Stimulated activated CD4-positive, alpha-beta T cell treated with anti-CD3 and anti-CD28 coated beads, Interleukin-15, amount 100 ng/mL, for 48 hours (primary cell): ENCODE measurements around the gene B3GNT7.
"Not testable (repeated sequence)": the region's sequence is repeated elsewhere in the genome, so short reads cannot be mapped to it uniquely, and the experiment has no call there.

ENCODE experiments used
- DNase-seq, 2 donors: peaks; one replicate each; pipeline ENCODE4 v3.0.0-alpha.2; 2020; ENCODE audit warnings: low read depth in 2 of 2

The B3GNT7 gene

DNA sequence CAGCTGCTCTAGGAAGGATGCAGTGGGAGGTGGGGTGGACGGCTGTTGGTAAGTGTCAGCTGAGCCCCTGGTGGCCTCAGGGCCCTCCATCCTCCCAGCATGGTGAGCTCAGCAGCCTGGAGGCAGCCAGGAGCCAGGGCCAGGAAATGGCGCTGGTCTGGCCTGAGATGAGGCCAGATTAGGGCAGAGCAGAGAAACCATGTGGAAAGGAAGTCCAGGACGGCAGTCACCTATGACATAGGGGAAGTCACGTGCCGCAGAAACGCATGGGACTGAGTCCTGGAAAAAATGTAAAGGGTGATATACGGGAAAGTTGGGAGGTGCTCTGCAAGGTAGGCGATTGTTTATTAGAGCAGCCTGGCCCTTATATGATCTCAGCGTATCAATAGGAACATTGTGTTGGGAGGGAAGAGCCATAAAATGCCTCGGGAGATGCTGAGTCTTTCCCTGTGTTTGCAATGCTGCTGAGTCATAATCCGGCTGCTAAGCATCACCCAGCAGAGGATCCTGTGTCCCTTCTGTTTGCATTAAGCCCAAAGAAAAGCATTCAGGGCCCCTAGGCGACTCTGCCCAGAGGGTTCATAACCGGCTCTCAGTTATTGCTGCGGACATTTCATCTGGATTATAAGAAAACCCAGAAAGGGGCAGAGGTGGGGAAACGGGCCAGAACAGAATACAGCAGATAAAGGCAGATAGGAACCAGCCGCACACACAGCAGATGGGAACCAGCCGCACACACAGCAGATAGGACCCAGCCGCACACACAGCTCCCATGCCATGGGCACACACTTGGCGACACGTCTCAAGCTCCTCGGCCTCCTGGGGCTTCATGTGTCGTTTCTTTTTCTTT lies 30.3 kb upstream of the B3GNT7 start:
- no peak for DNase-seq

GRCh38 chr2:231367178-231367577 lies 28.3 kb upstream of the B3GNT7 start:
- no peak for DNase-seq

- DNase-seq: no peak
Observed at GRCh38 chr2:231369580-231370428, 25.7 kb upstream of the B3GNT7 start.

DNA sequence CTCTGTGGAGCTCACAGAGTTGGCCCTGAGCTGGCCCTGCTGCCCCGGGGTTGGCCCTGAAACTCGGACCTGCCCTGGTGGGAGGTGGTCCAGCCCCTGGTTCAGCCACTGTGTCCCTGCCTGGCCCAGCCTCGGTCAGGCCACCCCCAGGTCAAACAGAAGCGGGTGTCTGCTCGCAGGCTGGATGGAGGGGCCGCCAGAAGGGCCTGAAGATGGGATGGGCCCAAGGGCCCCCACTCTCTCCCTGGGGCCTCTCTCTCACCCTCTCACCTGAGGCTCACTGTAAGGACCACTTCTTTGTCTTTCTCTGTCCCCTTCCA lies 25.1 kb upstream of the B3GNT7 start:
- DNase-seq: no peak

GRCh38 chr2:231370749-231371429 lies 24.6 kb upstream of the B3GNT7 start:
- DNase-seq: no peak

DNA sequence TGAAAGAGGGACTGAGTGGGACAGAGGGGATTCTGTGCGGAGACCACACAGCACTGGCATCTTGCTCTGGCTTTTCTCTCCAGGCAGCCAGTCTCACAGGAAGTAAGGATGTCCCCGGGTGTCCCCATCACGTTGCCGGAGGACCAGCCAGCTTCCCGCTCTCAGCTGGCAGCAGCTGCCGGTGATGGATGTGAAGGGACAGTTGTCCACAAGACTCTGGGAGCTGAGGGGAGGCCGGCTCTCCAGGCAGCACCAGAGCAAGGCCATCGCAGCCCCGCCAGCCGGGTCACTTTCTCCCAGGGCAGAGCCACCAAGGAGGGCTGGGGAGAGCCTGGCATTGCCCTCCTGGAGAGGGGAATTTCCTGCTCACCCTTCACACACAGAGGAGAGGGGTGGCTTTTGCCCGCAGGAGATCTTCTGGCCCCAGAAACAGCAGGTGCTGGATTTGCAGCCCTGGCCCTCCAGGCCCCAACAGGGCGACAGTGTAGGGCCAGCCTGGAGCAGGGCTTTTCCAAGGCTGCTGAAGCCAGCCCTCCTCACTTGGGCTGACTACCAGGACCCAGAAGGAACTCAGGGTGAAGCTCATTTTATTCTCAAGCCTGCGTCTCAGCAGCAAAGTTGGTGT lies 24.0 kb upstream of the B3GNT7 start:
- DNase-seq: no peak

DNA sequence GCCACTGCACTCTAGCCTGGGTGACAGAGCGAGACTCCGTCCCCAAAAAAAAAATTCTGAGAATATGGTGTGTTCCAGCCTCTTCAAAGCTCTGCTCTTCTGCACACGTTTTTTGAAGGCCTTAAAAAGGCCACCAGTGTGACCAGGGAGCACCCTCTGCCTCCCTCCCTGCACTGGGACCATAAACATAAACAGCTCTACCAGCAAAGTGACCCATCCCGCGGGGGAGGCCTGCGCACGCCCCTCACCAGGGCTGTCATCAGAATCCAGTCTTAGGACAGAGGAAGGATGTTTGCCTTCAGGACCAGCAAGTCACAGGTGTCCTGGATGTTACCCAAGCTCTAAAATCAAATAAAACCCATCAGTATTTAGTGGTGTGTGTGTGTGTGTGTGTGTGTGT lies 23.2 kb upstream of the B3GNT7 start:
- no peak for DNase-seq

- no peak for DNase-seq
Observed at GRCh38 chr2:231373184-231373583, 22.3 kb upstream of the B3GNT7 start.

GRCh38 chr2:231373786-231374349 lies 21.6 kb upstream of the B3GNT7 start:
- DNase-seq: no peak

GRCh38 chr2:231374771-231375170 lies 20.7 kb upstream of the B3GNT7 start:
- DNase-seq: no peak

DNA sequence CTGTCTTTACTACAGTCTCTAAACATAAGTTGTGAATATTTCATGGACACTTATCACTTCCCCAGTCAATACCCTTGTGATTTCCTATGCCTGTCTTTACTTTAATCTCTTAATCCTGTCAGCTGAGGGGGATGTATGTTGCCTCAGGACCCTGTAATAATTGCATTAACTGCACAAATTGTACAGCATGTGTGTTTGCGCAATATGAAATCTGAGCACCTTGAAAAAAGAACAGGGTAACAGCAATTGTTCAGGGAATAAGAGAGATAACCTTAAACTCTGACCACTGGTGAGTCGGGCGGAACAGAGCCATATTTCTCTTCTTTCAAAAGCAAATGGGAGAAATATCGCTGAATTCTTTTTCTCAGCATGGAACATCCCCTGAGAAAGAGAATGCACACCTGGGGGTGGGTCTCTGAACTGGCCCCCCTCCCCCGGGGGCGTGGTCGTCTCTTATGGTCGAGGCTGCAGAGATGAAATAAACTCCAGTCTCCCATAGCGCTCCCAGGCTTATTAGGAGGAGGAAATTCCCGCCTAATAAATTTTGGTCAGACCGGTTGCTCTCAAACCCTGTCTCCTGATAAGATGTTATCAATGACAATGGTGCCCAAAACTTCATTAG lies 19.4 kb upstream of the B3GNT7 start:
- not testable (repeated sequence) for DNase-seq

DNA sequence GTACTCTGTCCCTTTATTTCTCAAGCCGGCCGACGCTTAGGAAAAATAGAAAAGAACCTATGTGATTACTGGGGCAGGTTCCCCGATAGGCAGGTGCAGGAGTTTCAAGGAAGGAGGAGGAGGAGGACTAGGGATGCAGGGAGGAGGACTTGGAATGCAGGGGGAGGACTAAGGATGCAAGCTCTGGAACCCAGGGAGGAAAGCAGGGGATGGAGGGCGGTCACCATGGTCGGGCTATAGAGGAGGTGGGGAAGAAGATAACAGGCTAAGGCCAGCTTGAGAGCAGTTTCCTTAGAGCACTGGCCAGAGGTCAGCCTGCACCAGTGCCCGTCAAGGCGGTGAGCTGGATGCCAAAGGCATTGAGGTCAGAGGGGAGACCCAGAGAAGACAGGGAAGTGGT lies 18.7 kb upstream of the B3GNT7 start:
- DNase-seq: no peak

DNA sequence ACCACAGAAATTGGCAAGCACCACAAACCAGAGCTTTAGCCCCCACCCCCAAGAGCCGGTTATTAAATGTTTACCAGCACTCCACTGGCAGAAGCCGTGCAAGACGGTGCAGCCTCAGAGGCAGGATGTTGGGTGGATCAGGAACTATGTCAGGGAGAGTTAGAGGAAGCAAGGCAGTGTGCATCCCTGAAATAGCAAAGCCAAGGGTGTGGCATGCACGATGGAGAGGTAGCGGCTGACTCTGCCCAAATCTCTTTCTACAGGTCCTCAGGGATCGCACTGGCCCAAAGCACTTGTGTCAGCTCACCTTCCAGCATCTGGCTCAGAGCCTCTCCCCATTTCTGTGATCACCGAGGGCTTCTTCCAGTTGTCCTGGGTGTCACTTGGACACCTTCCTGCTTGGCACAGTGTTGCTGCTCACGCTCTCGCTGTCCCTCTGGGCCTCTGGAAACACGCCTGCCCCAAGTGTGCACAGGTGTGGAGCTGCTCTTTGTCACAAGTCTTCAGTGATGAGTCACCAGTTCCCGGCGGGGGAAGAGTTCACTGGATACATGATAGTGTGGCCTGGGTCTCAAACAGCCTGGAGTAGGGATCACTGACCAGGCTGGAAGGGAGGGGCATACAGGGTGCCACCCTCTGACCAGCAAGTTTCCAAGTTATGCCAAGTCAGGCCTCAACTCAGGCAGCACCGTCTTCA lies 17.3 kb upstream of the B3GNT7 start:
- DNase-seq: no peak

GRCh38 chr2:231379266-231380215 lies 16.0 kb upstream of the B3GNT7 start:
- no peak for DNase-seq

GRCh38 chr2:231380307-231380706 lies 15.2 kb upstream of the B3GNT7 start:
- DNase-seq: no peak

DNA sequence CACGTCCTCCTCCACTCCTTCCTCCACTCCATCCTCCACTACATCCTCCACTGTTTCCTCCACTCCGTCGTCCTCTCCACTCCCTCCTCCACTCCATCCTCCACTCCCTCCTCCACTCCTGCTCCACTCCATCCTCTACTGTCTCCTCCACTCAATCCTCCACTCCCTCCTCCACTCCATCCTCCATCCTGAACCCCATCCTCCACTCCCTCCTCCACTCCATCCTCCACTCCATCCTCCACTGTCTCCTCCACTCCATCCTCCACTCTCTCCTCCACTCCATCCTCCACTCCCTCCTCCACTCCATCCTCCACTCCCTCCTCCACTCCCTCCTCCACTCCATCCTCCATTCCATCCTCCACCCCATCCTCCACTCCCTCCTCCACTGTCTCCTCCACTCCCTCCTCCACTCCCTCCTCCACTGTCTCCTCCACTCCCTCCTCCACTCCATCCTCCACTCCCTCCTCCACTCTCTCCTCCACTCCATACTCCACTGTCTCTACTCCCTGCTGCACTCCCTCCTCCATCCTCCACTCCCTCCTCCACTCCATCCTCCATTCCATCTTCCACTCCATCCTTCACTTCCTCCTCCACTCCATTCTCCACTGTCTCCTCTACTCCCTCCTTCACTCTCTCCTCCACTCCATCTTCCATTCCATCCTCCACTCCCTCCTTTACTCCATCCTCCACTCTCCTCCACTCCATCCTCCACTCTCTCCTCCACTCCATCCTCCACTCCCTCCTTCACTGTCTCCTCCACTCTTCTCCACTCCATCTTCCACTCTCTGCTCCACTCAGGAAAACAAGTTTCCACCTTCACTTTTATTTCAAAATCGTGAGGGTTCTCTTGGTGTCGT lies 14.3 kb upstream of the B3GNT7 start:
- DNase-seq: no peak

DNA sequence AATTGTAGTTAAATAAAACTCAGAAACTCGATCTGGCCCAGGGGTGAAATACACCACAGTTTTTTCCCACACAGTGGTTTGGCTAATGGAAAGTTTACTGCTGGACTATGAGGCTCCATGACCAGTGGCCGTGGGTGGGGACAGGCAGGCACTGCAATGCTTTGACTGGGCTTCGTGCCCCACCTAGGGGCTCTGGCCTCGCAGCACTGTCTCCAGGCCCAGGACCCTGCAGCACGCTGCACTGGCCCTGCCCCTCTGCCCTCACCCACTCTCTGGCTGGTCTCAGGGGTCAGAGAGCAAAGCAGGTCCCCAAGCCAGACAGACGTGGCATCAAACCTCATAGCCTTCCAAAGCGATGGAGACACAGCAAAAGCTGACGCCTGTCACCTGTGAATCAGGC lies 13.4 kb upstream of the B3GNT7 start:
- no peak for DNase-seq

- no peak for DNase-seq
Observed at GRCh38 chr2:231383416-231384108, 11.9 kb upstream of the B3GNT7 start.
